HL-60 (cell line): ENCODE results near the gene DCTN1.

Experiments used
- DNase-seq, 2 experiments: peaks; one replicate each; pipeline ENCODE4 v3.0.0-alpha.2; 2010 to 2020; ENCODE audit warnings: low read depth in 1 of 2, low spot score in 1 of 2
- H3K27ac ChIP-seq: fragments of 250-450 bp; sonication (Bioruptor Pico); replicated peaks from 2 replicates; pipeline ENCODE4 v1.5.1; 2020; ENCODE audit warnings: mild to moderate bottlenecking, moderate library complexity
- H3K27me3 ChIP-seq: fragments of 250-450 bp; sonication (Bioruptor Pico); 2 replicates; pipeline ENCODE4 v1.5.1; 2021; ENCODE audit warnings: mild to moderate bottlenecking, moderate library complexity; ENCODE audit not compliant: insufficient read depth, poor library complexity, severe bottlenecking
- H3K4me3 ChIP-seq: replicated peaks from 2 replicates; pipeline ENCODE4 v1.5.1; 2011; ENCODE audit warnings: mild to moderate bottlenecking, control low read depth, low read length; ENCODE audit not compliant: insufficient read depth
- GABPA ChIP-seq: IDR thresholded peaks from 2 replicates; pipeline ENCODE4 v1.6.1; 2012; ENCODE audit warnings: low read depth
- POLR2AphosphoS5 ChIP-seq: IDR thresholded peaks from 2 replicates; pipeline ENCODE4 v1.6.1; 2012; ENCODE audit warnings: low read depth
- REST ChIP-seq: IDR thresholded peaks from 2 replicates; pipeline ENCODE4 v1.6.1; 2012; ENCODE audit warnings: low read depth; ENCODE audit not compliant: insufficient replicate concordance
- SPI1 ChIP-seq: IDR thresholded peaks from 2 replicates; pipeline ENCODE4 v1.6.1; 2012; ENCODE audit warnings: low read depth, mild to moderate bottlenecking, borderline replicate concordance
- TF ChIP-seq, protein P1 (sequence below): IDR thresholded peaks from one replicate; pipeline ENCODE4 v1.5.1; 2011; ENCODE audit warnings: low read length, control low read depth, inconsistent platforms; ENCODE audit not compliant: insufficient read depth

The DCTN1 gene

DNA sequence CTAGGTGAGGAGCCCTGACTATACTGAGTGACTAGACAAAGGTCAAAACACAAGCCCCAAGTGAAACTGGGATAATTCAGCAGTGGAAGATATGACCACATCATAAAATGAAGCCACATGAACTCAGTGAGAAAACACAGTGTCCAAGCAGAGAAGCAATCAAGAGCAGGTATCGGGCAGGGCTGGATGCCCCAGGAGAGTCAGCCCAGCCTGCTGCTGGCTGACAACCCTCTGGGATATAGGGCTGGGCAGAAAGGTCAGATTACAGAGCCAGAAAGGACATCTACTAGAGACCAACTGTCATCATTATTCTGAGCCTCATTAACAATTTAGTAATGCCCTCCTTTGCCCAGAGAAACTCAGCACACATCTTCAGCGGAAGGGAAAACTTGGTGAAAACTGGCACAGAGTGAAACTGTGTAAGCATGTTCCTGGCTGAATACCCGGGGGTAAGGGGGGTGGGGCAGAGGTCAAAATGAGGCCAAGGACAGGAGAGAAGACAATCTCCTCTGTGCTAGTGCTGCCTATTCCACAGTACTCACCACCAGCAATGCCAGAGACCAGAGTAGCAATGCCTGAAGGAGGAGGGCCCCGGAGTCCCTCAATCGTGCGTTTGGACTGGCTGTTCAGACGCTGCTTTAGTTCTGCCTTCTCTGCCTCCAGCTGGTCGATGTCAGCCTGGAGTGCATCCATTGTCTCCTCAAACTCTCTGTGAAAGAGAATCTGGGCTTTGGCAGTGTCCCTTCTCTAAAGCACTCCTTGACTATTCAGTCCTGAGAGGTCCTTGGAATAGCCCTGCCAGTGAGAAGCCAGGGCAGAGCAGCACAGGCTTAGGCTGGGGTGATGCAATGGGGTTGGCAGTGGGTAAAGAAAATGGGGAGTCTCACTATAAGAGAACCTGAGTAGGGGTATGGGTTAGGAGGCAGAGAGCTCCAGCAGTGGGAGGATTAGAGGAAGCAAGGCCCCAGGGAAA lies 15.3 kb downstream of the DCTN1 start:
- TF ChIP-seq REST, result no peak
- TF ChIP-seq POLR2AphosphoS5, result no peak
- TF ChIP-seq SPI1, result no peak
- no peak for TF ChIP-seq GABPA
- TF ChIP-seq, protein P1, sequence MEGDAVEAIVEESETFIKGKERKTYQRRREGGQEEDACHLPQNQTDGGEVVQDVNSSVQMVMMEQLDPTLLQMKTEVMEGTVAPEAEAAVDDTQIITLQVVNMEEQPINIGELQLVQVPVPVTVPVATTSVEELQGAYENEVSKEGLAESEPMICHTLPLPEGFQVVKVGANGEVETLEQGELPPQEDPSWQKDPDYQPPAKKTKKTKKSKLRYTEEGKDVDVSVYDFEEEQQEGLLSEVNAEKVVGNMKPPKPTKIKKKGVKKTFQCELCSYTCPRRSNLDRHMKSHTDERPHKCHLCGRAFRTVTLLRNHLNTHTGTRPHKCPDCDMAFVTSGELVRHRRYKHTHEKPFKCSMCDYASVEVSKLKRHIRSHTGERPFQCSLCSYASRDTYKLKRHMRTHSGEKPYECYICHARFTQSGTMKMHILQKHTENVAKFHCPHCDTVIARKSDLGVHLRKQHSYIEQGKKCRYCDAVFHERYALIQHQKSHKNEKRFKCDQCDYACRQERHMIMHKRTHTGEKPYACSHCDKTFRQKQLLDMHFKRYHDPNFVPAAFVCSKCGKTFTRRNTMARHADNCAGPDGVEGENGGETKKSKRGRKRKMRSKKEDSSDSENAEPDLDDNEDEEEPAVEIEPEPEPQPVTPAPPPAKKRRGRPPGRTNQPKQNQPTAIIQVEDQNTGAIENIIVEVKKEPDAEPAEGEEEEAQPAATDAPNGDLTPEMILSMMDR, result no peak
- Histone ChIP-seq H3K27ac (no peak overlapping the region), H3K4me3 (no peak overlapping the region), H3K27me3 (no peaks in the 10 kb centered on the region)
- DNase-seq, result no peak

GRCh38 chr2:74361327-74361726 lies 18.8 kb downstream of the DCTN1 start:
- TF ChIP-seq POLR2AphosphoS5 (no peak), SPI1 (no peak), GABPA (no peak), REST (no peak)
- TF ChIP-seq, protein P1, result no peak

GRCh38 chr2:74357627-74358026 lies 22.5 kb downstream of the DCTN1 start:
- no peaks in the 10 kb centered on the region for H3K27me3 ChIP-seq
- H3K4me3 ChIP-seq, result no peak overlapping the region
- TF ChIP-seq GABPA, result no peak
- no peak for TF ChIP-seq POLR2AphosphoS5
- TF ChIP-seq REST, result no peak
- TF ChIP-seq SPI1, result no peak
- TF ChIP-seq, protein P1, result no peak
- DNase-seq, result no peak
- no peak overlapping the region for H3K27ac ChIP-seq

More at GRCh38 chr2:74361327-74361726, 18.8 kb downstream of the DCTN1 start:
- no peak for DNase-seq
- no peaks in the 10 kb centered on the region for H3K27me3 ChIP-seq
- no peak overlapping the region for H3K4me3 ChIP-seq
- H3K27ac ChIP-seq, result no peak overlapping the region
